H9 (cell line): Measurements from ENCODE around the gene SDK1. TPM values are rescaled to one million over a fixed set of nuclear protein-coding genes. Genes with fewer than 3 reads are reported as not detected.

Experiments
- DNase-seq: peaks from one replicate; pipeline ENCODE4 v3.0.0-alpha.2; 2017
- H2AFZ ChIP-seq: one replicate; pipeline ENCODE4 v1.6.1; 2013; ENCODE audit warnings: mild to moderate bottlenecking, low read length, control low read depth, moderate library complexity
- H2AK5ac ChIP-seq: 2 replicates; pipeline ENCODE4 v1.6.1; 2013; ENCODE audit warnings: low read length, control low read depth, mixed read lengths; ENCODE audit not compliant: insufficient read length
- H2BK120ac ChIP-seq: one replicate; pipeline ENCODE4 v1.6.1; 2013; ENCODE audit warnings: low read depth, mild to moderate bottlenecking, low read length, control low read depth, inconsistent platforms; ENCODE audit not compliant: poor library complexity, severe bottlenecking
- H2BK12ac ChIP-seq: 2 replicates; pipeline ENCODE4 v1.6.1; 2013; ENCODE audit warnings: low read length, control low read depth, mixed read lengths, low read depth; ENCODE audit not compliant: insufficient read length
- H2BK15ac ChIP-seq: 2 replicates; pipeline ENCODE4 v1.6.1; 2013; ENCODE audit warnings: low read depth, low read length, control low read depth
- H2BK20ac ChIP-seq: one replicate; pipeline ENCODE4 v1.6.1; 2013; ENCODE audit warnings: low read depth, mild to moderate bottlenecking, low read length, control low read depth, inconsistent platforms; ENCODE audit not compliant: poor library complexity, severe bottlenecking
- H2BK5ac ChIP-seq: 2 replicates; pipeline ENCODE4 v1.6.1; 2013; ENCODE audit warnings: low read length, control low read depth, mixed read lengths; ENCODE audit not compliant: insufficient read length
- H3K14ac ChIP-seq: 2 replicates; pipeline ENCODE4 v1.6.1; 2013; ENCODE audit warnings: low read length, control low read depth; ENCODE audit not compliant: insufficient read depth
- H3K18ac ChIP-seq: 2 replicates; pipeline ENCODE4 v1.6.1; 2013; ENCODE audit warnings: low read depth, mild to moderate bottlenecking, mixed read lengths, low read length, control low read depth; ENCODE audit not compliant: insufficient read length
- H3K23ac ChIP-seq: 2 replicates; pipeline ENCODE4 v1.6.1; 2013; ENCODE audit warnings: low read length, control low read depth, mixed read lengths, low read depth; ENCODE audit not compliant: insufficient read length
- H3K23me2 ChIP-seq: 2 replicates; pipeline ENCODE4 v1.6.1; 2013; ENCODE audit warnings: low read depth, mild to moderate bottlenecking, mixed read lengths, low read length, control low read depth; ENCODE audit not compliant: insufficient read length, poor library complexity, severe bottlenecking
- H3K27ac ChIP-seq: 2 replicates; pipeline ENCODE4 v1.5.1; 2013; ENCODE audit warnings: low read length, control low read depth, mixed read lengths, low read depth; ENCODE audit not compliant: insufficient read length
- H3K27me3 ChIP-seq: 2 replicates; pipeline ENCODE4 v1.6.1; 2013; ENCODE audit warnings: low read length, control low read depth, inconsistent platforms; ENCODE audit not compliant: insufficient read depth
- H3K4ac ChIP-seq: 2 replicates; pipeline ENCODE4 v1.6.1; 2013; ENCODE audit warnings: low read depth, mild to moderate bottlenecking, control low read depth, inconsistent platforms, low read length, moderate library complexity
- H3K4me1 ChIP-seq: 2 replicates; pipeline ENCODE4 v1.6.1; 2013; ENCODE audit warnings: low read length, control low read depth, inconsistent platforms; ENCODE audit not compliant: insufficient read depth
- H3K4me2 ChIP-seq: 2 replicates; pipeline ENCODE4 v1.6.1; 2013; ENCODE audit warnings: low read length, control low read depth, mixed read lengths; ENCODE audit not compliant: insufficient read length, insufficient read depth
- H3K56ac ChIP-seq: 2 replicates; pipeline ENCODE4 v1.6.1; 2013; ENCODE audit warnings: low read depth, mild to moderate bottlenecking, mixed read lengths, low read length, control low read depth; ENCODE audit not compliant: insufficient read length
- H3K79me1 ChIP-seq: 2 replicates; pipeline ENCODE4 v1.6.1; 2013; ENCODE audit warnings: low read depth, mild to moderate bottlenecking, moderate library complexity, low read length, control low read depth, inconsistent platforms; ENCODE audit not compliant: insufficient read depth, poor library complexity, severe bottlenecking
- H3K79me2 ChIP-seq: 2 replicates; pipeline ENCODE4 v1.6.1; 2013; ENCODE audit warnings: low read length, control low read depth, inconsistent platforms; ENCODE audit not compliant: insufficient read depth
- H3K9ac ChIP-seq: 2 replicates; pipeline ENCODE4 v1.6.1; 2013; ENCODE audit warnings: low read length, control low read depth, mixed read lengths; ENCODE audit not compliant: insufficient read length; ENCODE audit errors: extremely low read depth
- H3K9me3 ChIP-seq: one replicate; pipeline ENCODE4 v1.6.1; 2013; ENCODE audit warnings: low read depth, low read length, inconsistent platforms; ENCODE audit not compliant: control insufficient read depth
- H3T11ph ChIP-seq: one replicate; pipeline ENCODE4 v1.6.1; 2013; ENCODE audit warnings: mild to moderate bottlenecking, low read length, control low read depth, inconsistent platforms
- H4K20me1 ChIP-seq: one replicate; pipeline ENCODE4 v1.6.1; 2013; ENCODE audit not compliant: control insufficient read depth, insufficient read length, insufficient read depth
- H4K5ac ChIP-seq: 2 replicates; pipeline ENCODE4 v1.6.1; 2013; ENCODE audit warnings: low read depth, mild to moderate bottlenecking, mixed read lengths, low read length, control low read depth; ENCODE audit not compliant: insufficient read length
- H4K8ac ChIP-seq: replicated peaks from 2 replicates; pipeline ENCODE4 v1.6.1; 2013; ENCODE audit warnings: low read length, control low read depth, mixed read lengths, low read depth; ENCODE audit not compliant: insufficient read length
- H4K91ac ChIP-seq: 2 replicates; pipeline ENCODE4 v1.6.1; 2013; ENCODE audit warnings: low read depth, mild to moderate bottlenecking, moderate library complexity, mixed read lengths, low read length, control low read depth; ENCODE audit not compliant: insufficient read length
- H3K27ac Mint-ChIP-seq, 3 experiments: 2 replicates in 2 of 3; 3 replicates in 1 of 3; pipeline ENCODE4 v1.8.0; 2020 to 2021; ENCODE audit warnings: mixed read lengths in 3 of 3, mild to moderate bottlenecking in 1 of 3, moderate library complexity in 1 of 3
- H3K27me3 Mint-ChIP-seq: 2 replicates; pipeline ENCODE4 v1.8.0; 2021; ENCODE audit warnings: low read depth, mild to moderate bottlenecking, moderate library complexity, mixed read lengths
- H3K36me3 Mint-ChIP-seq, 3 experiments: 2 replicates in 2 of 3; 3 replicates in 1 of 3; pipeline ENCODE4 v1.8.0; 2020 to 2021; ENCODE audit warnings: low read depth in 3 of 3, mixed read lengths in 3 of 3; ENCODE audit not compliant: insufficient read depth in 1 of 3
- H3K4me1 Mint-ChIP-seq, 2 experiments: 2 replicates each; pipeline ENCODE4 v1.8.0; 2020; ENCODE audit warnings: mixed read lengths in 2 of 2
- H3K4me3 Mint-ChIP-seq, 2 experiments: 2 replicates in 1 of 2; 3 replicates in 1 of 2; pipeline ENCODE4 v1.8.0; 2020 to 2021; ENCODE audit warnings: mild to moderate bottlenecking in 2 of 2, mixed read lengths in 2 of 2, moderate library complexity in 1 of 2
- H3K9me3 Mint-ChIP-seq, 2 experiments: 2 replicates in 1 of 2; 3 replicates in 1 of 2; pipeline ENCODE4 v1.8.0; 2020; ENCODE audit warnings: mild to moderate bottlenecking in 2 of 2, mixed read lengths in 2 of 2, moderate library complexity in 1 of 2
- WGBS: extraction: QIAGEN DNeasy Blood & Tissue Kit; methylation state at CpG from one replicate; pipeline ENCODE4 v1.1.7; 2013; ENCODE audit warnings: missing lambda C conversion rate, low lambda C conversion rate, mixed read lengths; ENCODE audit not compliant: insufficient read length; ENCODE audit errors: extremely low coverage; 5-methylcytosine and 5-hydroxymethylcytosine counted together
- total RNA-seq: library from RNA; stranded (reverse); gene quantifications from 2 replicates; pipeline ENCODE4 v1.2.1, GENCODE V29; 2021
- TF ChIP-seq, protein P1 (sequence below): fragments of 200-600 bp; sonication (generic); conservative IDR thresholded peaks from 3 replicates; pipeline ENCODE4 v1.8.0; 2021; ENCODE audit warnings: antibody characterized with exemption, mild to moderate bottlenecking

SDK1 gene
- total RNA-seq, 1 experiment from 2014 or later: 8.7 TPM

DNA sequence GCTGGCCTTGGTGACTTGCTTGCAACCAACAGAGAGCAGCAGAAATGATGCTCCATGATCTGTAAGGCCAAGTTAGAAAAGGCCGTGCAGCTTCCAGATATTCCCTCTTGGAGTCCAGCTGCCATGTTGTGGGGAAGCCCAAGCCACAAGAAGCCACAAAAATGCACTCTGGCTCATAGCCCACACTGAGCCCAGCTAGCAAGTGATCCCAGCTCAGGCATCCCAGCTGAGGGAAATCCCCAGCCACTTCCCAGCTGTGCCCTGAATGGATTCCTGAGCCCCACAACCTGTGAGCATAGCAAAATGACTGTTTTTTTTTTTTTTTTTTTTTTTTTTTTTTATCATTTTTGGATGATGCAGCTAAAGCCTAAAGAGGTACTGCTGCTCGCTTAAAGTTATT is 11.1 kb upstream of the SDK1 start:
- Histone ChIP-seq H3K4me1 (no peaks in the 10 kb centered on the region; the same call in 1 of the 2 replicates), H4K8ac (no peak overlapping the region), H3K23ac (no peak overlapping the region), H3T11ph (no peak overlapping the region), H2AK5ac (no peak overlapping the region), H3K79me1 (no peaks in the 10 kb centered on the region), H4K91ac (no peak overlapping the region), H2BK120ac (no peak overlapping the region), H3K79me2 (no peaks in the 10 kb centered on the region), H2BK5ac (no peak overlapping the region), H3K23me2 (no peaks in the 10 kb centered on the region), H3K56ac (no peak overlapping the region), H2BK20ac (no peak overlapping the region), H3K27ac (no peak overlapping the region), H3K14ac (no peak overlapping the region), H3K4ac (no peak overlapping the region), H2AFZ (no peak overlapping the region), H2BK15ac (no peak overlapping the region), H2BK12ac (no peak overlapping the region), H3K9me3 (no peaks in the 10 kb centered on the region), H3K18ac (no peak overlapping the region), H3K27me3 (no peaks in the 10 kb centered on the region), H3K9ac (no peak overlapping the region), H4K20me1 (no peaks in the 10 kb centered on the region), H3K4me2 (no peak overlapping the region), H4K5ac (no peak overlapping the region)
- H3K36me3 Mint-ChIP-seq: peaks cover 0 to 5% (median 0%) of the 10 kb centered on the region in 3 experiments; a peak in 3 of 7 replicates
- no peak overlapping the region for H3K27ac Mint-ChIP-seq
- peaks cover 6% of the 10 kb centered on the region for H3K27me3 Mint-ChIP-seq
- TF ChIP-seq, protein P1, sequence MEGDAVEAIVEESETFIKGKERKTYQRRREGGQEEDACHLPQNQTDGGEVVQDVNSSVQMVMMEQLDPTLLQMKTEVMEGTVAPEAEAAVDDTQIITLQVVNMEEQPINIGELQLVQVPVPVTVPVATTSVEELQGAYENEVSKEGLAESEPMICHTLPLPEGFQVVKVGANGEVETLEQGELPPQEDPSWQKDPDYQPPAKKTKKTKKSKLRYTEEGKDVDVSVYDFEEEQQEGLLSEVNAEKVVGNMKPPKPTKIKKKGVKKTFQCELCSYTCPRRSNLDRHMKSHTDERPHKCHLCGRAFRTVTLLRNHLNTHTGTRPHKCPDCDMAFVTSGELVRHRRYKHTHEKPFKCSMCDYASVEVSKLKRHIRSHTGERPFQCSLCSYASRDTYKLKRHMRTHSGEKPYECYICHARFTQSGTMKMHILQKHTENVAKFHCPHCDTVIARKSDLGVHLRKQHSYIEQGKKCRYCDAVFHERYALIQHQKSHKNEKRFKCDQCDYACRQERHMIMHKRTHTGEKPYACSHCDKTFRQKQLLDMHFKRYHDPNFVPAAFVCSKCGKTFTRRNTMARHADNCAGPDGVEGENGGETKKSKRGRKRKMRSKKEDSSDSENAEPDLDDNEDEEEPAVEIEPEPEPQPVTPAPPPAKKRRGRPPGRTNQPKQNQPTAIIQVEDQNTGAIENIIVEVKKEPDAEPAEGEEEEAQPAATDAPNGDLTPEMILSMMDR: no peak
- no peak for DNase-seq
- H3K4me1 Mint-ChIP-seq: peaks cover 19 to 24% of the 10 kb centered on the region in 2 experiments
- H3K9me3 Mint-ChIP-seq: peaks cover 5 to 13% of the 10 kb centered on the region in 2 experiments; a peak in 2 of 5 replicates
- no peak overlapping the region for H3K4me3 Mint-ChIP-seq
- no CpG with 5 or more reads among the region's 2 CpGs for WGBS
